ENCODE data around the gene POLG. TPM values are rescaled to one million over a fixed set of nuclear protein-coding genes. Genes with fewer than 3 reads are reported as not detected.
A peak's percentile ranks its signal among the peaks of the same experiment; 100 is the strongest.

The POLG gene
- total RNA-seq, 1 donor from 2014 or later = 69.3 TPM

DNA sequence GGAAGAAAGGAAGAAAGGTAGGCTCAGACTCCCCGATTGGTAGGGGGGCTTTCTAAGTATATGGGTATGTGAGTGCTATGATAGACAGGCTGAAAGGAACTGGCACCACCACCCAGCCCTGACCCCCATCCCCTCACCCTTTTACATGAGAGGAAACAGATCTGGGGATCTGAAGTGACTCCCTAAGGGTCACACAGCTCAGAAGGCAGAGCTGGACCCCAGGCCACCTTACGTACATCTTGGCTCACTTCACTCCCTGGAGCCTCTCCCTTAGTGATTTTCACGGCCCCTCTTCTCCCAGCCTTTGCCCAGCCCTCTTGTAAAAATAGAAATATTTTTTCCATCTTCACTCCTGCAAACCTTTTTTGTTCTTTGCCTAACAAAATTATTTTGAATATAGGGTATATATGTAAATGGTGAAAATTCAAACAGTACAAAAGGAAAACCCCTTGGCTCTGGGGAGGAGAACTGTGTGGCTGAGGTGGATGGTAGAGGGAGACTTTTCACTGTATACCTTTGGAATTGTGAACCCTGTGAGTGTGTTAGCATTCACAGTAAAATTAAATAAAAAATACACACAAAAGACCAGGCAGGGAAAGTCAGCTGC, 34.8 kb upstream of the POLG start:
- no peak overlapping the region for H3K4me3 Mint-ChIP-seq (ENCODE audit: low read depth)
- H3K9me3 Mint-ChIP-seq (ENCODE audit: low read depth) = no peaks in the 10 kb centered on the region
- DNase-seq (ENCODE audit: low spot score, unreplicated experiment) = no peak
- H3K36me3 Mint-ChIP-seq (ENCODE audit: insufficient read depth) = no peaks in the 10 kb centered on the region
- H3K27me3 Mint-ChIP-seq = peaks cover 87% of the 10 kb centered on the region
- no peaks in the 10 kb centered on the region for H3K4me1 Mint-ChIP-seq (ENCODE audit: low read depth)
- H3K27ac Mint-ChIP-seq = no peak overlapping the region
- no peak for TF ChIP-seq CTCF (IDR thresholded peaks at IDR 0.05; ENCODE audit: unreplicated experiment)

DNA sequence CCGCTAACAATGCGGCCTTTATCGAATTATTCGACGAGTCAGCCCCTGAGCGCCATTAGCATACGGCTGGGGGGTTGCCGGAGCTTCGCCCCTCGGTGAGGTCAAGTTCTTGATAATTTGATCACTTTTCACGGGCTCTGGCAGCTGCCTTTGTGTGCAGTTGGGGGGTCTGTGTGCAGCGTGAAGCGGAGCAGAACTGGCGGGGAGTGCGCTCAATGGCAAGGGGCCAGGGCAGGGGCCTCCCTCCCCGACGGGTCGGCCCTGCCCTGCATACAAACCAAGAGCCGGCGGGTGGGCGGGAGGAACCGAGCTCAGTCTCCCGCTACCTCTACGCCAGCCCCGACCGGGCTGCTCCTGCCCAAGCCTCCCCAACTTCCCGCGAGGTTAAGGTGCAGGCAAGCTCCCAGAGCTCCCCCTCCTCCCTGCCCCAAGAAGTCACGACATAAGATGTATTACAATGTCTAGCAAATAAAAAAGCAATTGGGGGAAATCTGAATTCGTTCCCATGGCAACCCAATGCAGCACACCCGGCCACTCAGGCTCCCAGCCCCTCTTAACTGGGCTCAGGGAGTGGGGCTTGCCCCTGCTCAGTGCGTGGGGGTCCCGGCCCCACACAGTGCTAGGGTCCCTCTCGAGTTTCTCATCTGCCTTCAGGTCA, 34.1 kb upstream of the POLG start:
- Mint-ChIP-seq H3K4me1 (ENCODE audit: low read depth) (no peaks in the 10 kb centered on the region), H3K27ac (no peak overlapping the region), H3K9me3 (ENCODE audit: low read depth) (no peaks in the 10 kb centered on the region), H3K27me3 (peaks cover 87% of the 10 kb centered on the region), H3K4me3 (ENCODE audit: low read depth) (no peak overlapping the region), H3K36me3 (ENCODE audit: insufficient read depth) (no peaks in the 10 kb centered on the region)
- TF ChIP-seq CTCF (IDR thresholded peaks at IDR 0.05; ENCODE audit: unreplicated experiment) = no peak
- no peak for DNase-seq (ENCODE audit: low spot score, unreplicated experiment)

DNA sequence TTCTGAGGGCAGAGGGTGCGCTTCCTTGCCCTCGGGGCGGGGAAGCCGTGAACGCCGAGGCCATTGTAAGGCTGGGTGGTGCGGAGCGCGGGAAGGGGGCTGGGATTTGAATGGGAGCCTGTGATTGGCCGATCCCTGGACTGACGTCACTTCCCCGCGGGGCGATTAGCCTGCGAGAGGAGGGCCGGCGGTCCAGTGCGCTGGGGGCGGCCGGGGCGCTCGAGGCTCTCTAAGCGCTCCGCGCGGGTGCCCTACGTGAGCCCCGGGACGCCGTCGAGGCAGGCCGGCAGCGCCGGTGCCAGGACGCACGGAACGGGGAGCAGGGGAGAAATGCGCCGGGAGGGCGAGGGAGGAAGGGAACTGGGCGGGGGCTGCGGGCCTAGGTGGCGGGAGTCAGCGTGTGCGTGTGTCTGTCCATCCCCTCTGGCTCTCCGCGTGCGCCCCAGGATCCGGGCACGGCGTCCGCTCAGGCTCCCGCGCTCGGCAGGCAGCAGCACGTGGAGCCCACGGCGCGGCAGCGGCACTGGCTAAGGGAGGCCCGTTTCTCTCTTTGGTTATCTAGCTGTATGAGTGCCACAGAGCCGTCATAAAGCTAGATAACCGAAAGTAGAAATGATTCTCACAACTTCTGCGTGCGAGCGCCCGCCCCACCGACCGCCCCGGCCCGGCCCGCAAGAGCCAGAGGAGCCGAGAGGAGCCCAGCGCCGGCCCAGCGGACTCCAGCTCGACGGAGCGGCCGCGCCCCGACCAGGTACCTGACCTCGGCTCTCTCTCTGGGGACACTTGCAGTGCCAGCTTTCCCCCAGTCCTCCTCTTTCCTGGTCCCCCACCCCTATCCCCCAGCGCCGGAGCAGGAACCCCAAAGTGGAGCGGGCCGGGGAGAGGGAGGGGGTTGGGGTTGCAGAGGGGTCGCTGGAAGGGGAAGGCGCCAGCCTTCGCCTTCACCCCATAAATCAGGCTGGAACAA, 33.1 kb upstream of the POLG start:
- Mint-ChIP-seq H3K4me1 (ENCODE audit: low read depth) (no peaks in the 10 kb centered on the region), H3K27me3 (peaks cover 86% of the 10 kb centered on the region), H3K27ac (no peak overlapping the region), H3K36me3 (ENCODE audit: insufficient read depth) (no peaks in the 10 kb centered on the region), H3K9me3 (ENCODE audit: low read depth) (no peaks in the 10 kb centered on the region), H3K4me3 (ENCODE audit: low read depth) (peak overlapping the region; percentile 21)
- TF ChIP-seq CTCF (IDR thresholded peaks at IDR 0.05; ENCODE audit: unreplicated experiment) = no peak
- DNase-seq (ENCODE audit: low spot score, unreplicated experiment) = no peak

DNA sequence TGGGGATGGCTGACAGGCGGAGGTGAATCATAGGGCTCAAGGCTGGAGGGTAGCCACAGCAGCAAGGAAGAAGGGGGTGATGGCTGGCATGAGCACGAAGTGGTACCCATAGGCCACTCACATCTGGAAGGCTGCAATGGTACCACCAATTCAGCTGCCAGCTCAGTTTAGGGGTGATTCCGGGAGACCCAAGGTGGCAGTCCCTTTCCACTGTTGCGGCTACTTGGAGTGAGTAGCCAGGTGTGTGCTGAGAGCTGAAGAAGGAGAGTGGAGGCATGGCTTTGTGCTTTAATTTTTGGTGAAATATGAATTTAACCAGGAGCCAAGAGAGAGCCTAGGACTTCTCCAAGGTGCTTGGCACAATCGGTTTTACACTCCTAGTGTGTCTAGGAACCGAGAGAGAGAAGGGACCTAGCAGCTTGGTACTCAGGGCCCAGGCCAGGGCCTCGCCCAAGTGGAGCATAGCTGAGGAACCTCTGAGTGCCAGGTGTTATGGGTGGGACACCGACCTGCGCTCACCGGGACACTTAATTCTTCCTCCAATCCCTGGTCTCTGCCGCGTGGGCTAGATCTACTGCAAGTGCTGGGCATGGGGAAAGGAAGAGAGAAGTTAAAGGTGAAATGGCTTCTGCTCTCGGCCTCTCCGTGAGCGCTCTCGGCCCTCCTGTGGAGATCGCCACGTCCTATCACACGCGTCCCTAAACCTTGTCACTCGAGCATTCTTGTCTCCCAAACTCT, 32.2 kb upstream of the POLG start:
- TF ChIP-seq CTCF (IDR thresholded peaks at IDR 0.05; ENCODE audit: unreplicated experiment) = no peak
- no peaks in the 10 kb centered on the region for H3K36me3 Mint-ChIP-seq (ENCODE audit: insufficient read depth)
- H3K27me3 Mint-ChIP-seq = peaks cover 81% of the 10 kb centered on the region
- no peak for DNase-seq (ENCODE audit: low spot score, unreplicated experiment)
- no peaks in the 10 kb centered on the region for H3K9me3 Mint-ChIP-seq (ENCODE audit: low read depth)
- no peaks in the 10 kb centered on the region for H3K4me1 Mint-ChIP-seq (ENCODE audit: low read depth)
- peak overlapping the region; percentile 21 for H3K4me3 Mint-ChIP-seq (ENCODE audit: low read depth)
- H3K27ac Mint-ChIP-seq = no peak overlapping the region

Measured in progenitor cell of endocrine pancreas (in vitro differentiated cells).